ENCODE results near the gene CTIF.

DNA sequence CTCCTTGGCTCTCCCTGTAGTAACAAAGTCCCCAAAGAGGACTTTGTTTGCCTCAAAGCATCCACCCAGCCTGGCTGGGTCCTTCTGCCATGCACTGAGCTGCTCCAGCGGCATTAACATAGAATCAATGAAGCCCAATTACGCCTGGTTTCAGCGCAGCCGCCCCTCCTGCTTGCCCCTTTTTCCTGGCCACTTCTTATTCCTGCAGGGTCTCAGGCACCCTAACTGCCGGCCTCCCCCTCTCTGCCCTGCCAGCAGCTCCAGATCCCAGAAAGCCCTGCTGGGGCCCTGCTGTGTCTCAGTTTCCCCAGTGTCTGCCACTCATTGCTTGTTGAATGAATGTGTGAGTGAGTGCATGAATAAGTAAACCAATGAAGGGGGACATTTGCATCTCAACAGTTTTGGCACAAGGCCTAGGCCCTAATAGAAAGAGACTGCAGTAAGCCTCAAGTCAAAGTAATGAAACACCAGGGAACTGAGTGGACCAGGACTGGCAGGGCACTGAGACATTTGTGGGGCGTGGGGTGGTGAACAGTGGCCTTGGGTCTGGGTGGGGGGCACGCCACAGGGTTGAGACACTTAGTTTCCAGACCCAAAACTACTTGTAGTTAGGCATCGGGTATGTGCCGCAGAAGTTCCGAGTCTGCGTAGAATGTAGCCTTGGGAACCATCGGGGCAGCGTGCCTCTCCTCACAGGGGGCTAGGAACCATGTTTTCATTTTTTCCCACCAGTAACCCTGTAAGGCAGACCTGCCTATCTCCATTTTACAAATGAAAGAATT lies 351.3 kb downstream of the CTIF start:
- TF ChIP-seq, protein P1, sequence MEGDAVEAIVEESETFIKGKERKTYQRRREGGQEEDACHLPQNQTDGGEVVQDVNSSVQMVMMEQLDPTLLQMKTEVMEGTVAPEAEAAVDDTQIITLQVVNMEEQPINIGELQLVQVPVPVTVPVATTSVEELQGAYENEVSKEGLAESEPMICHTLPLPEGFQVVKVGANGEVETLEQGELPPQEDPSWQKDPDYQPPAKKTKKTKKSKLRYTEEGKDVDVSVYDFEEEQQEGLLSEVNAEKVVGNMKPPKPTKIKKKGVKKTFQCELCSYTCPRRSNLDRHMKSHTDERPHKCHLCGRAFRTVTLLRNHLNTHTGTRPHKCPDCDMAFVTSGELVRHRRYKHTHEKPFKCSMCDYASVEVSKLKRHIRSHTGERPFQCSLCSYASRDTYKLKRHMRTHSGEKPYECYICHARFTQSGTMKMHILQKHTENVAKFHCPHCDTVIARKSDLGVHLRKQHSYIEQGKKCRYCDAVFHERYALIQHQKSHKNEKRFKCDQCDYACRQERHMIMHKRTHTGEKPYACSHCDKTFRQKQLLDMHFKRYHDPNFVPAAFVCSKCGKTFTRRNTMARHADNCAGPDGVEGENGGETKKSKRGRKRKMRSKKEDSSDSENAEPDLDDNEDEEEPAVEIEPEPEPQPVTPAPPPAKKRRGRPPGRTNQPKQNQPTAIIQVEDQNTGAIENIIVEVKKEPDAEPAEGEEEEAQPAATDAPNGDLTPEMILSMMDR (IDR thresholded peaks at IDR 0.05; ENCODE audit: poor library complexity): no peak
- no peak for TF ChIP-seq EZH2phosphoT487 (IDR thresholded peaks at IDR 0.05; ENCODE audit: low read depth, severe bottlenecking, unreplicated experiment)
- TF ChIP-seq EZH2 (IDR thresholded peaks at IDR 0.05; ENCODE audit: borderline replicate concordance): no peak

Measured in hepatocyte (in vitro differentiated cells).